HepG2 (cell line): ENCODE data around the gene CNIH4. TPM values are rescaled to one million over a fixed set of nuclear protein-coding genes. Genes with fewer than 3 reads are reported as not detected.

ENCODE experiments used
- ATAC-seq: fragments of 200-7000 bp; cut with Tn5 transposase; 3 replicates; pipeline ENCODE4 v1.9.1; 2020; ENCODE audit warnings: mild to moderate bottlenecking, moderate library complexity
- BruUV-seq: library from RNA; stranded (reverse); fragments of 400-500 nt; replicated peaks from 2 replicates; lab custom pipeline; 2021; lab: Mats Ljungman, UMichigan
- CTCF ChIA-PET: fragments of 300-600 bp; formaldehyde crosslinking; extraction: SDS; loops from one replicate; lab custom pipeline; 2021; ENCODE audit warnings: low total read pairs, inconsistent platforms, low intra/inter-chr PET ratio; lab: Yijun Ruan, JAX
- POLR2A ChIA-PET: fragments of 350-600 bp; sonication (Branson Sonifier 250); formaldehyde crosslinking; loops from one replicate; lab custom pipeline; 2020; ENCODE audit warnings: antibody characterized with exemption, inconsistent platforms; lab: Yijun Ruan, JAX
- DNase-seq: peaks from one replicate; pipeline ENCODE4 v3.0.0-alpha.2; 2015; ENCODE audit warnings: low spot score
- FAIRE-seq: peaks from 3 replicates; lab custom pipeline; 2011; peaks lifted over from hg19 to GRCh38; lab: Jason Lieb, UNC
- H2AFZ ChIP-seq: one replicate; pipeline ENCODE4 v1.6.1; 2011; ENCODE audit warnings: low read length, inconsistent platforms
- H3K27ac ChIP-seq: fragments of 300-600 bp; 3 replicates; pipeline ENCODE4 v1.8.0; 2011; ENCODE audit warnings: mixed run types, mild to moderate bottlenecking, mixed read lengths, low read length, inconsistent platforms; ENCODE audit not compliant: insufficient read depth; ENCODE audit errors: extremely low read length
- H3K27me3 ChIP-seq, 2 experiments: fragments of 200-600 bp in 1 of 2; 2 replicates in 1 of 2; 3 replicates in 1 of 2; pipeline versions ENCODE4 v1.6.0 to v1.8.0; 2011; ENCODE audit warnings: low read length in 2 of 2, mild to moderate bottlenecking in 2 of 2, moderate library complexity in 2 of 2, inconsistent platforms in 1 of 2; ENCODE audit not compliant: insufficient read depth in 2 of 2, control insufficient read depth in 1 of 2
- H3K36me3 ChIP-seq, 2 experiments: fragments of 200-600 bp in 1 of 2; replicated peaks in 1 of 2; 2 replicates in 1 of 2; 3 replicates in 1 of 2; pipeline versions ENCODE4 v1.5.1 to v1.8.0; 2011; ENCODE audit warnings: low read length in 2 of 2, inconsistent platforms in 1 of 2; ENCODE audit not compliant: insufficient read depth in 2 of 2, control insufficient read depth in 1 of 2
- H3K4me1 ChIP-seq: 2 replicates; pipeline ENCODE4 v1.5.1; 2012; ENCODE audit warnings: low read length, inconsistent platforms; ENCODE audit not compliant: insufficient read depth
- H3K4me2 ChIP-seq: 2 replicates; pipeline ENCODE4 v1.6.0; 2011; ENCODE audit warnings: low read depth, low read length, inconsistent platforms
- H3K4me3 ChIP-seq, 3 experiments: fragments of 200-600 bp in 1 of 3; sonication (generic), shearing (Covaris generic) in 1 of 3; replicated peaks in 1 of 3; 2 replicates each; pipeline ENCODE4 v1.5.1; 2011 to 2016; ENCODE audit warnings: low read length in 3 of 3, inconsistent platforms in 2 of 3, low read depth in 2 of 3, mild to moderate bottlenecking in 2 of 3, control low read depth in 1 of 3, mixed read lengths in 1 of 3; ENCODE audit not compliant: insufficient read depth in 1 of 3
- H3K79me2 ChIP-seq: one replicate; pipeline ENCODE4 v1.6.1; 2011; ENCODE audit warnings: low read length, inconsistent platforms; ENCODE audit not compliant: insufficient read depth
- H3K9ac ChIP-seq: 2 replicates; pipeline ENCODE4 v1.6.0; 2011; ENCODE audit warnings: mild to moderate bottlenecking, low read depth, low read length, inconsistent platforms; ENCODE audit not compliant: insufficient read depth
- H3K9me3 ChIP-seq: 2 replicates; pipeline ENCODE4 v1.5.1; 2012; ENCODE audit warnings: mild to moderate bottlenecking, low read length
- H4K20me1 ChIP-seq: 2 replicates; pipeline ENCODE4 v1.6.0; 2011; ENCODE audit warnings: inconsistent platforms, mild to moderate bottlenecking, low read length, moderate library complexity; ENCODE audit not compliant: insufficient read depth
- ATF1 ChIP-seq: IDR thresholded peaks from 2 replicates; pipeline ENCODE4 v1.6.1; 2016; ENCODE audit warnings: mild to moderate bottlenecking, control low read depth
- CEBPZ ChIP-seq: IDR thresholded peaks from 2 replicates; pipeline ENCODE4 v1.6.1; 2012; ENCODE audit warnings: low read length, improper control_type of control experiment
- GTF2F1 ChIP-seq: fragments of 150-350 bp; IDR thresholded peaks from 2 replicates; pipeline ENCODE4 v1.6.1; 2014; ENCODE audit warnings: low read length
- RBM22 ChIP-seq: fragments of 200-400 bp; formaldehyde crosslinking; optimal IDR thresholded peaks from 2 replicates; pipeline ENCODE3; 2017; ENCODE audit warnings: mild to moderate bottlenecking, low read length, moderate library complexity
- ZNF570 ChIP-seq: sonication (generic); formaldehyde crosslinking; IDR thresholded peaks from 2 replicates; pipeline ENCODE4 v1.4.0; 2020; ENCODE audit warnings: mild to moderate bottlenecking, missing genetic modification reagents, borderline replicate concordance
- ZNF605 ChIP-seq: sonication (generic); formaldehyde crosslinking; IDR thresholded peaks from 2 replicates; pipeline ENCODE4 v1.8.0; 2022; ENCODE audit warnings: mild to moderate bottlenecking, missing genetic modification reagents
- ZNF7 ChIP-seq: IDR thresholded peaks from 2 replicates; pipeline ENCODE4 v1.6.1; 2016; ENCODE audit warnings: missing biosample characterization, missing genetic modification reagents
- WGBS: methylation state at CpG from one replicate; pipeline ENCODE4 v1.1.6; 2017; ENCODE audit warnings: low lambda C conversion rate; 5-methylcytosine and 5-hydroxymethylcytosine counted together
- in situ Hi-C: cut with HindIII; loops from 2 replicates; pipeline ENCODE4 v1.10.0; 2017; ENCODE audit warnings: low pct_unique_long_range_greater_than_20kb; ENCODE audit not compliant: extremely low pct_ligation_motif_present
- intact Hi-C: fragments of 100-400 bp; cut with micrococcal nuclease; formaldehyde crosslinking; loops from one replicate; pipeline ENCODE4 v1.10.0; 2022; ENCODE audit not compliant: unreplicated experiment
- polyA plus RNA-seq, 8 experiments: library from polyadenylated mRNA; depleted of rRNA in 3 of 8; stranded (reverse) in 7 of 8; unstranded in 1 of 8; fragments of >200 nt; fragmentation: Illumina TruSeq in 4 of 8; extraction: Trizol in 4 of 8; gene quantifications; 2 replicates each; pipeline versions ENCODE4 v1.2.1 to v1.2.3, GENCODE V29; 2011 to 2016; ENCODE audit warnings: low read depth in 4 of 8, missing spikeins in 1 of 8, mixed read lengths in 1 of 8; ENCODE audit not compliant: insufficient read depth in 1 of 8
- total RNA-seq, 5 experiments: library from RNA; depleted of rRNA; stranded (reverse); fragments of >200 nt; fragmentation: Illumina TruSeq; extraction: Trizol; gene quantifications; 2 replicates each; pipeline ENCODE4 v1.2.3, GENCODE V29; 2016; ENCODE audit warnings: low read depth in 1 of 5

CNIH4 gene
- total and polyA plus RNA-seq, 2 of the 13 experiments (the other 11 are each of a cell fraction or from before 2014, with no cell fraction given), result 51.8 to 52.9 TPM

DNA sequence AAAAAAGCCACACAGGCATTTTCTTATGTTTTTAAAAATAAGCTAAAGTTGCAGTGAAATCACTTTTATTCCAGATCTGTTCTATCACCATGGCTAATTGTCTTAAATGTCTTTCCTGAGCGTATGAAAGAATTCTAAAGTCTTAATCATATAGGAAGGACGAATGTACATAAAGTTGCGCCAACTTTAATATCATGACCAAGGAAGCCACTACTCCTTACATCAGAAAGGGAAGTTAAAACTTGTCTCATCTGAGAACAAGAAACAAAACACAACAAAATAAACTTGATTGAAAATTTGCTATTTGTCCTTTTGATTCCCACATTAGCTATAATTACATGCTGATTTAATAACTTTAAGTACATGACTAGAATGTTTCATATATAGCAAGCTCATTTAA lies 26.5 kb downstream of the CNIH4 start (continued):
- TF ChIP-seq CEBPZ, result no peak
- no peak for TF ChIP-seq GTF2F1
- no peak for TF ChIP-seq ZNF7
- TF ChIP-seq ZNF605, result no peak
- TF ChIP-seq ZNF570 (CRISPR knock-in tag), result no peak

DNA sequence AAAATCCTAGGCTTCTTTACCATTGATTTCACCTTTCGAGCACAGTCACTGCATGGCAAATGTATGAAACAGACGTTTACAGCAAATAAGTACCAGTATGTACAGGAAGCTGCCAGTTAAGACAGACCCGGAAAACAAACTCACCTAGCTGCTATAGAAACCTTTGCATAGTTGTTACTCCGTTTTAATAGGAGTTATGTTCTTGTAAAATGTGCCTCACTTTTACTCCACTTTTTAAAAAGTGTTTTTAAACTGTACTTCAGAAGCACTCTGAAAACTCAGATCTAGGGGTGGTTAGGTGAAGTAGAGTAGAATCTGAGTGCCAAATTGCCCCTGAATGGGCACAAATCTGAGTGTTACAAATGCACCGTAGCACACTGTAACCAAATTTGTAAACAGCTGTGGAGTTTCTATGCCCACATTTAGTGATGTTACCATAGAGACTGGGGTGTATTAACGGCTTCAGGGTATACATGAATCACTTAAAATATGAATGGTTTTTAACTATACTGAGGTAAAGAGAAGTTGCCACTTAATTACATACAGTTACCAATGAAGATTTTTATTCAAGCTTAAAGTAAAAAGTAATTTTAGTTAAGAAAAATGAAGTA lies 30.7 kb downstream of the CNIH4 start:
- Histone ChIP-seq H3K36me3 (peaks cover 8 to 38% of the 10 kb centered on the region in 2 experiments), H3K27me3 (no peaks in the 10 kb centered on the region), H3K79me2 (no peaks in the 10 kb centered on the region), H3K27ac (no peak overlapping the region), H3K4me2 (no peak overlapping the region), H2AFZ (no peak overlapping the region), H3K4me3 (no peak overlapping the region), H3K9ac (no peak overlapping the region)
- intact Hi-C loops, result no loop called here
- in situ Hi-C loops, result no loop called here
- DNase-seq, result no peak
- no peak for ATAC-seq
- CTCF ChIA-PET, result no interaction called here
- TSS peak; percentile 33 for BruUV-seq
- WGBS, result 77% methylated on average over 6 of the region's 6 CpGs
- peak; percentile 34 for TF ChIP-seq RBM22
- no peak for TF ChIP-seq ATF1 (CRISPR knock-in tag)
- TF ChIP-seq, all 625 proteins: peak for 1
- Histone ChIP-seq H4K20me1 (no peaks in the 10 kb centered on the region), H3K9me3 (no peaks in the 10 kb centered on the region), H3K4me1 (no peaks in the 10 kb centered on the region)
- POLR2A ChIA-PET, result no interaction called here
- no peak for FAIRE-seq
